GM21529 (cell line): ENCODE data around the gene LENG8.
"Not testable (repeated sequence)": the region's sequence is repeated elsewhere in the genome, so short reads cannot be mapped to it uniquely, and the experiment has no call there.

ENCODE experiments used
- ATAC-seq: cut with Tn5 transposase; IDR thresholded peaks from one replicate; pipeline ENCODE4 v1.9.1; 2021; ENCODE audit not compliant: unreplicated experiment

The LENG8 gene

GRCh38 chr19:54478677-54479266 lies 29.8 kb downstream of the LENG8 start:
- no peak for ATAC-seq

GRCh38 chr19:54480051-54480450 lies 31.1 kb downstream of the LENG8 start:
- no peak for ATAC-seq

- no peak for ATAC-seq
Observed at GRCh38 chr19:54481326-54481930, 32.4 kb downstream of the LENG8 start.

- no peak for ATAC-seq
Observed at GRCh38 chr19:54482889-54483288, 33.9 kb downstream of the LENG8 start.

GRCh38 chr19:54484451-54484850 lies 35.5 kb downstream of the LENG8 start:
- ATAC-seq = no peak

GRCh38 chr19:54485851-54486250 lies 36.9 kb downstream of the LENG8 start:
- no peak for ATAC-seq

- ATAC-seq = no peak
Observed at GRCh38 chr19:54489341-54489740, 40.3 kb downstream of the LENG8 start.

- no peak for ATAC-seq
Observed at GRCh38 chr19:54489766-54490165, 40.8 kb downstream of the LENG8 start.

- ATAC-seq = no peak
Observed at GRCh38 chr19:54492568-54492967, 43.6 kb downstream of the LENG8 start.

- not testable (repeated sequence) for ATAC-seq
Observed at GRCh38 chr19:54493056-54493455, 44.1 kb downstream of the LENG8 start.

GRCh38 chr19:54493967-54494585 lies 45.1 kb downstream of the LENG8 start:
- no peak for ATAC-seq

GRCh38 chr19:54495284-54495683 lies 46.3 kb downstream of the LENG8 start:
- not testable (repeated sequence) for ATAC-seq

- not testable (repeated sequence) for ATAC-seq
Observed at GRCh38 chr19:54497747-54498450, 48.9 kb downstream of the LENG8 start.

GRCh38 chr19:54498451-54498772 lies 49.4 kb downstream of the LENG8 start:
- ATAC-seq = not testable (repeated sequence)

GRCh38 chr19:54502518-54503048 lies 53.6 kb downstream of the LENG8 start, which contains the start of gene LAIR2:
LAIR2 (plus strand) TSS chr19:54502831; CDS start chr19:54502919, 88 bp downstream.
- no peak for ATAC-seq

- not testable (repeated sequence) for ATAC-seq
Observed at GRCh38 chr19:54505542-54505941, 56.5 kb downstream of the LENG8 start.

GRCh38 chr19:54506079-54506478 lies 57.1 kb downstream of the LENG8 start:
- no peak for ATAC-seq

- not testable (repeated sequence) for ATAC-seq
Observed at GRCh38 chr19:54507038-54507717, 58.2 kb downstream of the LENG8 start.

GRCh38 chr19:54507824-54508223 lies 58.8 kb downstream of the LENG8 start:
- no peak for ATAC-seq

GRCh38 chr19:54508487-54508886 lies 59.5 kb downstream of the LENG8 start:
- ATAC-seq = not testable (repeated sequence)
